ENCODE measurements around the gene PLEKHG4B.
"Not testable (repeated sequence)": the region's sequence is repeated elsewhere in the genome, so short reads cannot be mapped to it uniquely, and the experiment has no call there.

Gene PLEKHG4B

DNA sequence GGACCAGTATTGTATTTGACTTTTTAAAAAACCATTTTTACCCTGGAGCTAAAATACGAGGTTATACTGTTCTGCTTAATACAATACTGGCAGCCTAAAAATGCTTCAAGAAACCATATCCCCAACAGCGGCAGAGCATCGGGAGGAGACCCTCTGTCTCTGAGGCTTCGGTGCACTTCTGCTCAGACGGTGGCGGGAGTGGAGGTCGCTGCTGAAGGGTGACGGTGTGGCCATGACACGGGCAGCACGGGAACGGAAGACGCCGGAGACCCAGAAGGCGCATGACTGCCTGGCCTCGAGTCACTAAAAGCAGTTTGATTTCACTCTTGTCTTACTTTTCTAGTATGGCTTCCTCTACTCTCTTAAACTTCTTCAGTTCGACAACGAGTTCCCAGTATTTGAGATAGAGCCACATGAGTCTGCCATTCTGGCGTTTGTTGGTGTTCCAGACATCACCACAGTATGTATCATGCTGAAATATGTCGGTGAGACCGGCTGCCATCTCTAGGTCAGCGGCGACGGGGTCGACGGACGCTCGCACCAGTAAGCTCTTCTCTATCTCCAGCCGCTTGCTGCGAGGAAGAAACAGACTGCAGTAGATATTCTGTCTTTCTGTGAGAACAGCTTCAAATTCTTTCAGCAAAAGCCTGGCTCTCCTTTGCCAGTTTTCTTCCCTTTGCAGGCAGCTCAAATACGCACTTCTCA is 113.2 kb downstream of the PLEKHG4B start:
- TF ChIP-seq CTCF (IDR thresholded peaks at IDR 0.05; ENCODE audit: control extremely low read depth, extremely low read depth, low read depth, missing control alignments) = no peak
- POLR2A ChIA-PET = no interaction called here
- no peak for DNase-seq (ENCODE audit: extremely low spot score)
- CTCF ChIA-PET = no interaction called here

GRCh38 chr5:206406-206805 is 114.4 kb downstream of the PLEKHG4B start:
- no peak for DNase-seq (ENCODE audit: extremely low spot score)
- CTCF ChIA-PET = no interaction called here
- POLR2A ChIA-PET = no interaction called here
- TF ChIP-seq CTCF (IDR thresholded peaks at IDR 0.05; ENCODE audit: control extremely low read depth, extremely low read depth, low read depth, missing control alignments) = no peak

GRCh38 chr5:206927-207536 is 115.1 kb downstream of the PLEKHG4B start:
- DNase-seq (ENCODE audit: extremely low spot score) = no peak
- ChIA-PET POLR2A (interaction anchor here (1.0 kb wide), 1 partner anchor 76 kb away, joined by 3 read pairs; no protein-coding TSS in a partner anchor), CTCF (interaction anchor here (1.8 to 2.0 kb wide), 2 partner anchors 12 to 19 kb away, joined by 7 to 10 read pairs; partner anchors contain the start of gene SDHA)
- TF ChIP-seq CTCF (IDR thresholded peaks at IDR 0.05; ENCODE audit: control extremely low read depth, extremely low read depth, low read depth, missing control alignments) = no peak

DNA sequence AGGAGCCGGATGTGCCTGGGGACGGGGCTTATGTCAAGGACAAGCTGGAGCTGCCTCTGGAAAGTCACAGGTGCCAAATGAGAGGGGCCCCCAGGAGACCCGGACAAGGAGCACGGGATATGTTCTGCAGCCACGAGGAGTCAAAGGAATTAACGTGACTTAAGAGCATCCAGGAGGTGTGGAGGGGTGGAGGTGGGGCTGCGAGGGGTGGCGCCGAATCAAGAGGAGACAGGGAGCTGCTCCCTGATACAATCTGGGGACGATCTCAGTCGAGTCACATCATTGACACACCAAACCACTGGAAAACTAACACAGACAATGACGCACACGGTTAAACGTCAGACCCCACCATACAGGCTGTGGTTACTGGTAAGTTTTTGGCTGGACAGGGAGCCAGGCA is 115.6 kb downstream of the PLEKHG4B start:
- CTCF ChIA-PET = interaction anchor here (1.8 to 2.0 kb wide), 2 partner anchors 12 to 19 kb away, joined by 7 to 10 read pairs; partner anchors contain the start of gene SDHA
- DNase-seq (ENCODE audit: extremely low spot score) = no peak
- no peak for TF ChIP-seq CTCF (IDR thresholded peaks at IDR 0.05; ENCODE audit: control extremely low read depth, extremely low read depth, low read depth, missing control alignments)
- POLR2A ChIA-PET = interaction anchor here (1.0 kb wide), 1 partner anchor 75 kb away, joined by 3 read pairs; no protein-coding TSS in a partner anchor

DNA sequence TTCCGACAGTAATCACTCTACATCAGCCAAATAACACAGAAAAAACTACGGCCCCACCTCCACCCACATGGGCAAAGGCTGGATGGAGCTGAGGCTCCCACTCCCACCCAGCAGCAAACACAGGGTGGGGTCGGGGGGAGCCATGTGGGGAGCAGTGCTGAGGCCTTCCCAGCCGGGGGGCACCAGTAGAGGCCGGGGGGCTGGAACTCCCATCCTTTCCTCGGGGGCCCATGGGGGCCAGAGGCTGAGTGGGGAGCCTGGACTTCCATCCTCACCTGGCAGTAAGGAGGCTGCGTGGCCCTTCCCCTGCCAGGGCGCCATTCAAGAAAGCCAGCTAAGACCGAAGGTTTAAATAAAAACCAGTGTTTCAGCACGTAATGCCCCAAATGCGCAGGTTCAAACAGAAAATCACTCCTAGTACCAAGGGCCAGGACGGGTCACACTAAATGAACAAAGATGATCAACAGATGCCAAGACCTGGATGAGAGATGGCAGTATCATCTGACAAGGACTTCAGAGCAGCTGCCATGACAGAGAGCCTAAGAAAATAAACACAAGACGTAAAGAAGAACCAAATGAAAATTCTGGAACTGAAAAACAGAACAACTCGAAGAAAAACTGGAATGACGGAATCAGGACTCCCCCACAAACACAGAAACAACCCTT is 116.6 kb downstream of the PLEKHG4B start:
- ChIA-PET POLR2A (no interaction called here), CTCF (interaction anchor here (1.8 to 2.0 kb wide), 2 partner anchors 11 to 20 kb away, joined by 7 to 10 read pairs; partner anchors contain the start of gene SDHA)
- no peak for DNase-seq (ENCODE audit: extremely low spot score)
- no peak for TF ChIP-seq CTCF (IDR thresholded peaks at IDR 0.05; ENCODE audit: control extremely low read depth, extremely low read depth, low read depth, missing control alignments)

DNA sequence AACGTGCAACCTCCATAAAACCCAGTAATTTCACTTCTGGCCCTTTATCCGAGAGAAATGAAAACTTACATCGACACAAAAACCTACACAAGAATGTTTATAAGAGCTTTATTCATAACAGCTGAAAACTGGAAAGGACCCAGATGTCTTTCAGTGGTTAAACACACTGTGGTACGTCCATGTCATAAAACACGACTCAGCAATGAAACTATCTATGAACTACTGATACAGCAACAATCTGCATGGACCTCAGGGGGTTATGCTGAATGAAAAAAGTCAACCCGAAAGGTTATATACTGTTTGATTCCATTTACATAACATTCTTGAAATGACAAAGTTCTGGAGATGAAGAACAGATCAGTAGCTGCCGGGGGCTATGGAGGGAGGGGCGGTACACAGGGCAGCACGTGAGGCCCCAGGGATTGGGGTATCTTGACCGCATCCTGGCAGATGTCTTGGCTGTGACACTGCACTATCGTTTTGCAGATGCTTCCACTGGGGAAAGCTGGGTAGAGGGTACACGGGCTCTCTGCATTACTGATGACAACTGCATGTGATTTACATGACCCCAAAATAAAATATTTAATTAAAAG is 121.9 kb downstream of the PLEKHG4B start:
- CTCF ChIA-PET = interaction anchor here (1.5 to 1.9 kb wide), 2 partner anchors 26 to 103 kb away, joined by 5 to 6 read pairs; no protein-coding TSS in a partner anchor
- no peak for TF ChIP-seq CTCF (IDR thresholded peaks at IDR 0.05; ENCODE audit: control extremely low read depth, extremely low read depth, low read depth, missing control alignments)
- POLR2A ChIA-PET = no interaction called here
- no peak for DNase-seq (ENCODE audit: extremely low spot score)

GRCh38 chr5:215256-215655 is 123.3 kb downstream of the PLEKHG4B start:
- DNase-seq (ENCODE audit: extremely low spot score); POLR2A ChIA-PET: not testable (repeated sequence)
- CTCF ChIA-PET = interaction anchor here (1.5 kb wide), 1 partner anchor 102 kb away, joined by 5 read pairs; no protein-coding TSS in a partner anchor

DNA sequence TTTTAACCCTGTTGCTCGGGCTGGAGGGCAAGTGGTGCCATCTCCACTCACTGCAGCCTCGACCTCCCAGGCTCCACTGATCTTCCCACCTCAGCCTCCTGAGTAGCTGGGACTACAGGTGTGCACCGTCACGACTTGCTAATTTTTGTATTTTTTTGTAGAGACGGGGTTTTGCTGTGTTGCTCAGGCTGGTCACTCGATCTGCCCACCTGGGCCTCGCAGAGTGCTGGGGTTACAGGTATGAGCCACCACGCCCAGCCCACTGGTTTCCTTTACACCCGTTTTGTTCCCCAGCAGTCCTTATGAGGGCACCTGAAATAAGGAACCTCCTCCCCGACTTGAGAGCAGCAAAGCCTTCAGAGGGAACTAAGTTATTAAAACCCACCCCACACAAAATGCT is 124.1 kb downstream of the PLEKHG4B start:
- CTCF ChIA-PET; POLR2A ChIA-PET; DNase-seq (ENCODE audit: extremely low spot score): not testable (repeated sequence)
